Breast epithelium (tissue), 4 donors: ENCODE measurements around the gene BAG3. TPM values are rescaled to one million over a fixed set of nuclear protein-coding genes. Genes with fewer than 3 reads are reported as not detected.

Experiments
- DNase-seq, 2 donors: peaks; one replicate each; pipeline ENCODE4 v3.0.0-alpha.2; 2019; ENCODE audit warnings: low spot score in 2 of 2
- H3K27ac ChIP-seq, 2 donors: fragments of 200-600 bp; sonication (generic) in 1 of 2; one replicate each; pipeline ENCODE4 v1.5.1; 2016 to 2019; ENCODE audit warnings: mild to moderate bottlenecking in 1 of 2
- H3K27me3 ChIP-seq, 2 donors: fragments of 200-600 bp; sonication (generic) in 1 of 2; one replicate each; pipeline versions ENCODE4 v1.5.1 to v1.6.0; 2017 to 2019; ENCODE audit warnings: control low read depth in 1 of 2, mild to moderate bottlenecking in 1 of 2
- H3K36me3 ChIP-seq: fragments of 200-600 bp; one replicate; pipeline ENCODE4 v1.5.1; 2019
- H3K4me1 ChIP-seq, 2 donors: fragments of 200-600 bp; sonication (generic); one replicate each; pipeline ENCODE4 v1.5.1; 2016 to 2019; ENCODE audit warnings: control low read depth in 1 of 2
- H3K4me3 ChIP-seq, 3 donors: fragments of 200-600 bp; sonication (generic); 1 replicate in 2 of 3; 2 replicates in 1 of 3; pipeline ENCODE4 v1.5.1; 2016 to 2019; ENCODE audit warnings: mild to moderate bottlenecking in 3 of 3, moderate library complexity in 2 of 3
- H3K9me3 ChIP-seq, 2 donors: fragments of 200-600 bp; sonication (generic) in 1 of 2; one replicate each; pipeline ENCODE4 v1.5.1; 2016 to 2019; ENCODE audit warnings: control low read depth in 1 of 2
- CTCF ChIP-seq, 3 donors: fragments of 450-650 bp; IDR thresholded peaks; one replicate each; pipeline ENCODE4 v1.5.1; 2016 to 2017; ENCODE audit warnings: antibody characterized with exemption in 3 of 3, mild to moderate bottlenecking in 3 of 3, moderate library complexity in 3 of 3
- POLR2A ChIP-seq: fragments of 450-650 bp; IDR thresholded peaks from one replicate; pipeline ENCODE4 v1.6.1; 2016; ENCODE audit warnings: antibody characterized with exemption, mild to moderate bottlenecking, moderate library complexity
- POLR2AphosphoS5 ChIP-seq, 3 donors: sonication (generic); formaldehyde crosslinking; IDR thresholded peaks; one replicate each; pipeline ENCODE4 v1.6.1; 2017; ENCODE audit warnings: antibody characterized with exemption in 3 of 3
- intact Hi-C: fragments of 100-400 bp; cut with DNase I; formaldehyde crosslinking; loops from one replicate; pipeline ENCODE4 v1.15.1; 2023; ENCODE audit warnings: low total_unique reads
- total RNA-seq, 3 donors: library from RNA; depleted of rRNA; stranded (reverse); fragments of >200 nt; gene quantifications; one replicate each; pipeline ENCODE4 v1.1.0, GENCODE V29; 2016

Gene BAG3
- total RNA-seq, 3 donors from 2014 or later: 17.1 to 29.9 (median 23.9) TPM

- DNase-seq: peak; percentile 82 to 83
- H3K4me3 ChIP-seq: no peak overlapping the region
- no peaks in the 10 kb centered on the region for H3K36me3 ChIP-seq
- no peaks in the 10 kb centered on the region for H3K27me3 ChIP-seq
- H3K4me1 ChIP-seq: peaks cover 4 to 22% of the 10 kb centered on the region in 2 donors
- TF ChIP-seq CTCF (IDR thresholded peaks at IDR 0.05) (no peak), POLR2AphosphoS5 (IDR thresholded peaks at IDR 0.05) (peak in 1 of 3 donors; percentile 13), POLR2A (no peak)
- no peaks in the 10 kb centered on the region for H3K9me3 ChIP-seq
- intact Hi-C loops: no loop called here
- peak overlapping the region; percentile 67 to 73 for H3K27ac ChIP-seq
Observed at GRCh38 chr10:119667562-119668328, 16.6 kb downstream of the BAG3 start.

GRCh38 chr10:119668461-119668860 is 17.3 kb downstream of the BAG3 start:
- no peak for DNase-seq
- H3K9me3 ChIP-seq: no peaks in the 10 kb centered on the region
- peaks cover 4 to 22% of the 10 kb centered on the region in 2 donors for H3K4me1 ChIP-seq
- intact Hi-C loops: no loop called here
- no peak overlapping the region for H3K4me3 ChIP-seq
- no peaks in the 10 kb centered on the region for H3K27me3 ChIP-seq
- peak overlapping the region; percentile 67 to 73 for H3K27ac ChIP-seq
- TF ChIP-seq CTCF (IDR thresholded peaks at IDR 0.05): no peak
- no peak for TF ChIP-seq POLR2AphosphoS5 (IDR thresholded peaks at IDR 0.05)
- no peak for TF ChIP-seq POLR2A
- H3K36me3 ChIP-seq: no peaks in the 10 kb centered on the region

GRCh38 chr10:119669331-119669730 is 18.2 kb downstream of the BAG3 start:
- Histone ChIP-seq H3K4me1 (peaks cover 4 to 22% of the 10 kb centered on the region in 2 donors), H3K36me3 (no peaks in the 10 kb centered on the region), H3K9me3 (no peaks in the 10 kb centered on the region), H3K27ac (peak overlapping the region; percentile 33 to 61), H3K27me3 (no peaks in the 10 kb centered on the region), H3K4me3 (no peak overlapping the region)
- intact Hi-C loops: no loop called here
- TF ChIP-seq POLR2A: no peak
- DNase-seq: no peak

GRCh38 chr10:119669975-119670640 is 18.9 kb downstream of the BAG3 start:
- intact Hi-C loops: no loop called here
- Histone ChIP-seq H3K9me3 (no peaks in the 10 kb centered on the region), H3K36me3 (no peaks in the 10 kb centered on the region), H3K4me3 (peak overlapping the region in 1 of 3 donors; percentile 19), H3K27ac (peak overlapping the region; percentile 31 to 61), H3K4me1 (peaks cover 4 to 22% of the 10 kb centered on the region in 2 donors), H3K27me3 (no peaks in the 10 kb centered on the region)
- DNase-seq: no peak
- no peak for TF ChIP-seq POLR2A
- no peak for TF ChIP-seq POLR2AphosphoS5 (IDR thresholded peaks at IDR 0.05)
- TF ChIP-seq CTCF (IDR thresholded peaks at IDR 0.05): no peak

- peak overlapping the region in 1 of 2 donors; percentile 11 for H3K27ac ChIP-seq
- no peaks in the 10 kb centered on the region for H3K36me3 ChIP-seq
- peaks cover 4 to 22% of the 10 kb centered on the region in 2 donors for H3K4me1 ChIP-seq
- H3K4me3 ChIP-seq: no peak overlapping the region
- intact Hi-C loops: no loop called here
- TF ChIP-seq POLR2AphosphoS5 (IDR thresholded peaks at IDR 0.05) (no peak), CTCF (IDR thresholded peaks at IDR 0.05) (no peak), POLR2A (no peak)
- no peak for DNase-seq
- no peaks in the 10 kb centered on the region for H3K27me3 ChIP-seq
- H3K9me3 ChIP-seq: no peaks in the 10 kb centered on the region
Observed at GRCh38 chr10:119670717-119671116, 19.5 kb downstream of the BAG3 start.
